ENCODE results near the gene CFAP100. TPM values are rescaled to one million over a fixed set of nuclear protein-coding genes. Genes with fewer than 3 reads are reported as not detected.

Gene CFAP100
- total RNA-seq, 2 donors from 2014 or later, result not detected

GRCh38 chr3:126398423-126399350, 4.0 kb downstream of the CFAP100 start:
- peaks cover 0 to 9% of the 10 kb centered on the region in 2 donors for H3K4me1 ChIP-seq
- TF ChIP-seq CTCF (IDR thresholded peaks at IDR 0.05), result no peak
- no peaks in the 10 kb centered on the region for H3K9me3 ChIP-seq
- H3K36me3 ChIP-seq, result no peaks in the 10 kb centered on the region
- no peak for DNase-seq (ENCODE audit: low spot score)
- no peaks in the 10 kb centered on the region for H3K27me3 ChIP-seq
- no peak overlapping the region for H3K27ac ChIP-seq
- no peak overlapping the region for H3K4me3 ChIP-seq

- H3K4me3 ChIP-seq, result no peak overlapping the region
- H3K27me3 ChIP-seq, result no peaks in the 10 kb centered on the region
- DNase-seq (ENCODE audit: low spot score), result no peak
- no peaks in the 10 kb centered on the region for H3K9me3 ChIP-seq
- H3K27ac ChIP-seq, result no peak overlapping the region
- H3K4me1 ChIP-seq, result peaks cover 0 to 8% of the 10 kb centered on the region in 2 donors
- TF ChIP-seq CTCF (IDR thresholded peaks at IDR 0.05), result no peak
- H3K36me3 ChIP-seq, result no peaks in the 10 kb centered on the region
Measured at GRCh38 chr3:126399351-126399735, 4.6 kb downstream of the CFAP100 start.

GRCh38 chr3:126399756-126400155, 5.0 kb downstream of the CFAP100 start:
- no peak for DNase-seq (ENCODE audit: low spot score)
- Histone ChIP-seq H3K9me3 (no peaks in the 10 kb centered on the region), H3K4me3 (no peak overlapping the region), H3K27ac (no peak overlapping the region), H3K27me3 (no peaks in the 10 kb centered on the region), H3K4me1 (peaks cover 0 to 4% of the 10 kb centered on the region in 2 donors), H3K36me3 (no peaks in the 10 kb centered on the region)
- TF ChIP-seq CTCF (IDR thresholded peaks at IDR 0.05), result no peak

GRCh38 chr3:126401611-126402160, 7.0 kb downstream of the CFAP100 start:
- no peaks in the 10 kb centered on the region for H3K27me3 ChIP-seq
- H3K36me3 ChIP-seq, result no peaks in the 10 kb centered on the region
- no peak for DNase-seq (ENCODE audit: low spot score)
- H3K9me3 ChIP-seq, result no peaks in the 10 kb centered on the region
- TF ChIP-seq CTCF (IDR thresholded peaks at IDR 0.05), result no peak
- H3K4me3 ChIP-seq, result no peak overlapping the region
- no peaks in the 10 kb centered on the region for H3K4me1 ChIP-seq
- H3K27ac ChIP-seq, result no peak overlapping the region

GRCh38 chr3:126402178-126402577, 7.5 kb downstream of the CFAP100 start:
- no peak for TF ChIP-seq CTCF (IDR thresholded peaks at IDR 0.05)
- Histone ChIP-seq H3K27ac (no peak overlapping the region), H3K27me3 (no peaks in the 10 kb centered on the region), H3K36me3 (no peaks in the 10 kb centered on the region), H3K4me1 (no peaks in the 10 kb centered on the region), H3K9me3 (no peaks in the 10 kb centered on the region), H3K4me3 (no peak overlapping the region)
- DNase-seq (ENCODE audit: low spot score), result no peak
